GM21447 (cell line): Measurements from ENCODE around the gene CCDC74B.
"Not testable (repeated sequence)": the region's sequence is repeated elsewhere in the genome, so short reads cannot be mapped to it uniquely, and the experiment has no call there.

ENCODE experiments used
- ATAC-seq: cut with Tn5 transposase; IDR thresholded peaks from one replicate; pipeline ENCODE4 v1.9.1; 2021; ENCODE audit not compliant: unreplicated experiment

The CCDC74B gene

GRCh38 chr2:130150181-130151144 lies 5.6 kb upstream of the CCDC74B start:
- ATAC-seq, result no peak

GRCh38 chr2:130148515-130148914 lies 3.6 kb upstream of the CCDC74B start:
- not testable (repeated sequence) for ATAC-seq

GRCh38 chr2:130143266-130144039 lies 1.5 kb downstream of the CCDC74B start:
- ATAC-seq, result not testable (repeated sequence)

GRCh38 chr2:130142396-130143265 lies 2.3 kb downstream of the CCDC74B start:
- not testable (repeated sequence) for ATAC-seq

- ATAC-seq, result not testable (repeated sequence)
Observed at GRCh38 chr2:130141645-130142370, 3.1 kb downstream of the CCDC74B start.

GRCh38 chr2:130141002-130141401 lies 3.9 kb downstream of the CCDC74B start:
- not testable (repeated sequence) for ATAC-seq

GRCh38 chr2:130140516-130140915 lies 4.4 kb downstream of the CCDC74B start:
- ATAC-seq, result not testable (repeated sequence)

GRCh38 chr2:130139331-130140280 lies 5.3 kb downstream of the CCDC74B start:
- ATAC-seq, result not testable (repeated sequence)

GRCh38 chr2:130138841-130139251 lies 6.1 kb downstream of the CCDC74B start:
- ATAC-seq, result not testable (repeated sequence)

GRCh38 chr2:130138326-130138725 lies 6.6 kb downstream of the CCDC74B start:
- not testable (repeated sequence) for ATAC-seq

- not testable (repeated sequence) for ATAC-seq
Observed at GRCh38 chr2:130137118-130137517, 7.8 kb downstream of the CCDC74B start.

GRCh38 chr2:130136546-130136945 lies 8.4 kb downstream of the CCDC74B start:
- ATAC-seq, result not testable (repeated sequence)

GRCh38 chr2:130135692-130136541 lies 9.0 kb downstream of the CCDC74B start:
- no peak for ATAC-seq

- not testable (repeated sequence) for ATAC-seq
Observed at GRCh38 chr2:130129120-130129829, 15.6 kb downstream of the CCDC74B start, which contains the start of gene POTEF. TSS of gene POTEF (minus strand) at chr2:130129222. CDS start at chr2:130120515, 8,707 bp downstream.

- ATAC-seq, result not testable (repeated sequence)
Observed at GRCh38 chr2:130128464-130128863, 16.4 kb downstream of the CCDC74B start.

- ATAC-seq, result not testable (repeated sequence)
Observed at GRCh38 chr2:130127726-130128125, 17.2 kb downstream of the CCDC74B start.

- not testable (repeated sequence) for ATAC-seq
Observed at GRCh38 chr2:130120924-130121323, 24.0 kb downstream of the CCDC74B start.
